Measurements from ENCODE around the gene CDH23.

DNA sequence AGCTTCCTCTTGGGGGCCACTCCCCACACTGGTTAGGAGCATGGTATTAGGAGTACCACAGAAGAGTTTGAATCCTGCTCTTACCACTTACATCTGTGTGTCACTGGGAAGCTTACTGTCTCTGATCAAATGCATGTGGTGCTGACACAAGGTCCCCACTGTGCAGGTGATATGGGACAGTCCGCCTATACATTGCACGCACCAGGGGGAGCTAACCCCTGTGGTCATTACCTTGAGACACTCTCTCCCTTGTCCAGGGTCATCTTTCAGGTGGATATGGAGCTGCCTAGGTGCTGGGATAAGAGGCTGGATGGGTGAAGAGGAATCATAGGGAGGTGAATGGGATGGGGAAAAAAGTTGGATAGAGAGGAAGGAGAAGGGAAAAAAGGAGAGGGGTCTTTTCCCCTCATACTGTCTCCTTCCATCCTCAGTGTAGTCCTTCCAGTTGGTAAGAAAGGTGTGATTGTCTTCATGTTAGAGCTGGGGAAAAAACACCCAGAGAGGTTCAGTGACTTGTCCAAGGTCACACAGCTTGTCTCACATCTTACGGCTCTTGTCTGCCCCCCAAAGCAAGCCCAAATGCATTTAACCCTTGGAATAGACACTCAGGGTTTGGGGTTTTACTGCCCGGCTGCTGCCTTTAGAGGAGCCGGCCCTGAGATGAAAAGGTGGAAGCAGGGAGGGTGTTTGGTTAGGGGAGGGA lies 125.9 kb downstream of the CDH23 start:
- TF ChIP-seq, protein P1, sequence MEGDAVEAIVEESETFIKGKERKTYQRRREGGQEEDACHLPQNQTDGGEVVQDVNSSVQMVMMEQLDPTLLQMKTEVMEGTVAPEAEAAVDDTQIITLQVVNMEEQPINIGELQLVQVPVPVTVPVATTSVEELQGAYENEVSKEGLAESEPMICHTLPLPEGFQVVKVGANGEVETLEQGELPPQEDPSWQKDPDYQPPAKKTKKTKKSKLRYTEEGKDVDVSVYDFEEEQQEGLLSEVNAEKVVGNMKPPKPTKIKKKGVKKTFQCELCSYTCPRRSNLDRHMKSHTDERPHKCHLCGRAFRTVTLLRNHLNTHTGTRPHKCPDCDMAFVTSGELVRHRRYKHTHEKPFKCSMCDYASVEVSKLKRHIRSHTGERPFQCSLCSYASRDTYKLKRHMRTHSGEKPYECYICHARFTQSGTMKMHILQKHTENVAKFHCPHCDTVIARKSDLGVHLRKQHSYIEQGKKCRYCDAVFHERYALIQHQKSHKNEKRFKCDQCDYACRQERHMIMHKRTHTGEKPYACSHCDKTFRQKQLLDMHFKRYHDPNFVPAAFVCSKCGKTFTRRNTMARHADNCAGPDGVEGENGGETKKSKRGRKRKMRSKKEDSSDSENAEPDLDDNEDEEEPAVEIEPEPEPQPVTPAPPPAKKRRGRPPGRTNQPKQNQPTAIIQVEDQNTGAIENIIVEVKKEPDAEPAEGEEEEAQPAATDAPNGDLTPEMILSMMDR (IDR thresholded peaks at IDR 0.05 in 2 of 3, conservative IDR thresholded peaks at IDR 0.05 in 1 of 3; ENCODE audit: control insufficient read depth in 2 of 3, extremely low read depth in 1 of 3, insufficient read depth in 1 of 3, low read depth in 3 of 3, low read length in 3 of 3), result no peak
- TF ChIP-seq YY1 (IDR thresholded peaks at IDR 0.05; ENCODE audit: low read depth, low read length) (no peak), MXI1 (IDR thresholded peaks at IDR 0.05; ENCODE audit: low read depth, low read length) (no peak), BRCA1 (IDR thresholded peaks at IDR 0.05; ENCODE audit: low read depth, low read length) (no peak), JUND (IDR thresholded peaks at IDR 0.05; ENCODE audit: low read depth, low read length) (no peak), NFYB (IDR thresholded peaks at IDR 0.05; ENCODE audit: insufficient read depth, low read depth, low read length) (no peak), ZZZ3 (IDR thresholded peaks at IDR 0.05; ENCODE audit: control insufficient read depth, insufficient read length, low read depth) (no peak), NFXL1 (IDR thresholded peaks at IDR 0.05; ENCODE audit: borderline replicate concordance) (no peak)

Measured in GM12878 (cell line).